Esophagus (tissue), 2 donors: ENCODE results near the gene CLTA. TPM values are rescaled to one million over a fixed set of nuclear protein-coding genes. Genes with fewer than 3 reads are reported as not detected.
"Not testable (repeated sequence)": the region's sequence is repeated elsewhere in the genome, so short reads cannot be mapped to it uniquely, and the experiment has no call there.

Experiments used
- H3K27ac ChIP-seq, 2 donors: one replicate each; pipeline ENCODE4 v1.5.1; 2013; ENCODE audit warnings: low read depth in 2 of 2, mild to moderate bottlenecking in 2 of 2, inconsistent platforms in 1 of 2, low read length in 1 of 2, moderate library complexity in 1 of 2
- H3K27me3 ChIP-seq, 2 donors: one replicate each; pipeline ENCODE4 v1.6.1; 2013; ENCODE audit warnings: low read length in 2 of 2, control low read depth in 1 of 2, mild to moderate bottlenecking in 1 of 2; ENCODE audit not compliant: insufficient read depth in 2 of 2, control insufficient read depth in 1 of 2
- H3K36me3 ChIP-seq, 2 donors: one replicate each; pipeline ENCODE4 v1.6.1; 2013; ENCODE audit warnings: low read length in 1 of 2; ENCODE audit not compliant: control insufficient read depth in 2 of 2, insufficient read depth in 2 of 2
- H3K4me1 ChIP-seq, 2 donors: one replicate each; pipeline ENCODE4 v1.6.1; 2013; ENCODE audit warnings: low read length in 1 of 2; ENCODE audit not compliant: control insufficient read depth in 2 of 2, insufficient read depth in 2 of 2
- H3K4me3 ChIP-seq, 2 donors: one replicate each; pipeline ENCODE4 v1.5.1; 2013; ENCODE audit warnings: low read length in 2 of 2, mild to moderate bottlenecking in 2 of 2, low read depth in 1 of 2, moderate library complexity in 1 of 2
- H3K9me3 ChIP-seq, 2 donors: one replicate each; pipeline ENCODE4 v1.6.1; 2013; ENCODE audit warnings: mild to moderate bottlenecking in 2 of 2, low read depth in 1 of 2, low read length in 1 of 2, moderate library complexity in 1 of 2; ENCODE audit not compliant: control insufficient read depth in 2 of 2, insufficient read depth in 1 of 2
- WGBS, 2 donors: extraction: QIAGEN DNeasy Blood & Tissue Kit; methylation state at CpG; one replicate each; pipeline ENCODE4 v1.1.7; 2013; 5-methylcytosine and 5-hydroxymethylcytosine counted together
- polyA plus RNA-seq, 2 donors: library from polyadenylated mRNA; stranded (reverse); fragments of 200-250 nt; gene quantifications; one replicate each; pipeline ENCODE4 v1.2.3, GENCODE V29; 2013
- donor health status: healthy with polysubstance abuse.
- donor health status: Bipolar disorder and iron deficiency.

CLTA gene
- polyA plus RNA-seq, 2 donors = 93.2 to 202 TPM

DNA sequence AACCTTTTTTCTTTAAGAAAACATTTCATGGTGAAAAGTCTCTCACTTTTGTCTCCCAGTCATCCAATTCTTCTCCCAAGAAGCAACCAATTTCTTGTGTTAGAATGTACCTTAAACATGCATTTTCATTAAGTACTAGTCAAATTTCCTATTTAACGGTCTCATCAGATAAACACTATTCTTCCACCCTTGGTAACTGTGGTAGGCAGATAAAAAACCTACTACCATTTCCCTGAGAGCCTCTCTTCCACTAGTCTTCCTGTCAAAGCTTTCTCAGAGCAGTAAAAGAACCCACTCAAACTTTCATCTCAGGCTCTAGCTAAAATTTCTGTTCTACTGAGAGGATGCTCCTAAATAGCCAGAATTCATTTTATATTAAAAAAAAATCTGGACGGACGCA is 56.6 kb downstream of the CLTA start:
- Histone ChIP-seq H3K4me1 (no peaks in the 10 kb centered on the region), H3K9me3 (no peaks in the 10 kb centered on the region), H3K27me3 (no peaks in the 10 kb centered on the region), H3K4me3 (no peak overlapping the region), H3K36me3 (peaks cover 7% of the 10 kb centered on the region in 2 donors), H3K27ac (no peak overlapping the region)
- 92 to 95% methylated on average over 3 of the region's 3 CpGs for WGBS, 2 donors

DNA sequence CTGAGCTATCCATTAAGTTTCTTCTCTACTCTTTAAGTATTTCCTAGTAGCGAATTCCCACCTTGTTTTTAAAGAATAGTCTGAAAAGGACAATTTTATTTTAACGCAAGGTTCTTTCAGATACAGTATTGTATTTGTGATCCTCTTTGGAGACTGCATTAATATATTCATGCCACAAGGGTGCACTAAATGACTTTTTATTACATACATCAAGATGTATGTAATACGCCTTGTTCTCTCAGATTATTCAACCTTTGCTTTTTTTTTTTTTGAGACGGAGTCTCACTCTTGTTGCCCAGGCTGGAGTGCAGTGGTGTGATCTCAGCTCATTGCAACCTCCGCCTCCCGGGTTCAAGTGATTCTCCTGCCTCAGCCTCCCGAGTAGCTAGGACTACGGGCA is 57.3 kb downstream of the CLTA start:
- not testable (repeated sequence) for H3K4me1 ChIP-seq, H3K36me3 ChIP-seq, H3K9me3 ChIP-seq, H3K4me3 ChIP-seq, H3K27me3 ChIP-seq, H3K27ac ChIP-seq
- WGBS, 2 donors = 66 to 67% methylated on average over 8 of the region's 8 CpGs

DNA sequence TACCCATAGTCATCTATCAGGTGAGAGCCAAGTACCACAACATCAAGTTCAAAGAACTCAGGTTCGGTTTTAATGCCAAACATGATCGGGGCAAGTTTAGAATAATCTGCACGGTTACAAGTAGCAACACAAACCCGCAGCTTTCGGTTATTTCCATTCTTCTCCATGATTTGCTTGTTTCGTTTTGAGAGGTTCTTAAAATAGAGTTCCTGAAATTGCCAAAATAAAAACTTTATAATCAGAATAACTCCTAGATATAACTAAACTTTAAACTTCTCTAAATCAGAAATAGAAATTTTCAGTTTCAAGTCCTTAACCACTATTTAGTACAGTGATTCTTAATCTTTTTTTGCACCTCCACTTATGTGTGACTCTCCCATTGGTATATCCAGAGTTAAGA is 58.5 kb downstream of the CLTA start:
- Histone ChIP-seq H3K4me3 (no peak overlapping the region), H3K27ac (no peak overlapping the region), H3K9me3 (no peaks in the 10 kb centered on the region), H3K36me3 (peaks cover 4 to 7% of the 10 kb centered on the region in 2 donors), H3K27me3 (no peaks in the 10 kb centered on the region), H3K4me1 (no peaks in the 10 kb centered on the region)
- WGBS, 2 donors = 60 to 78% methylated on average over 6 of the region's 6 CpGs

DNA sequence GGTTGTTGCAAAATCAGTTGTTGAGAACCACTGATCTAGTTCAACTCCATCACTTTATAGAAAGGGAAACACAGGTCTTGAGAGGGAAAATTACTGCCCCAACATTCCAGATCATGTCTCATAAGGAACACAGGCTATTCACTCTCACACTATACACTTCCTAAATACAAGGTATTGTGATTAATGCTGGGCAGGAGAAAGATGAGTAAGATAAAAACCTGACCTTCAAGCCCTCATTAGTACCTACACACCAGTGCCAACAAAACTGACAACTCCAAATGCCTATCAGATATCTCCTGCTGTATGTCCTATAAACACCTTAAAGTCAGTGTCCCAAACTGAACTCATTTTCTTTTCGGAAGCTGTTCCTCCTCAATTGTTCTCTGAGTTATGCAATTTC is 59.4 kb downstream of the CLTA start:
- Histone ChIP-seq H3K4me1 (no peaks in the 10 kb centered on the region), H3K9me3 (no peaks in the 10 kb centered on the region), H3K36me3 (peaks cover 4 to 7% of the 10 kb centered on the region in 2 donors), H3K4me3 (no peak overlapping the region), H3K27me3 (no peaks in the 10 kb centered on the region), H3K27ac (no peak overlapping the region)
- 63 to 83% methylated on average over 1 of the region's 1 CpG for WGBS, 2 donors

DNA sequence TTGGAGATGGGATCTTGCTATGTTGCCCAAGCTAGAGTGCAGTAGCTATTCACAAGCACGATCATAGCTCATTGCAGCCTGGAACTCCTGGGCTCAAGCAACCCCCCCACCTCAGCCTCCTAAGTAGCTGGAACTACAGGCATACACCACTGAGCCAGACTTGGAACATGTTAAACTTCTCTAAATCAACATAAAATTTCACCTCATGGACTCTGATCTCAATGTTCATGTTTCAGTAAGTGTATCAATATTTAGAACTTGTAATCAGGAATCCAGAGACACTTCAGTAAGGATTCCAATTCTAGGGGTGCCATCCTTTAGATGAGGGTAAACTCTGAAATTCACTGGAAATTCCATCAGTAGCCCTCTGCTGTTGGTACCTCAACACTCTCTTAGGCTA is 60.7 kb downstream of the CLTA start:
- no peak overlapping the region for H3K4me3 ChIP-seq
- H3K9me3 ChIP-seq = no peaks in the 10 kb centered on the region
- no peaks in the 10 kb centered on the region for H3K27me3 ChIP-seq
- H3K4me1 ChIP-seq = no peaks in the 10 kb centered on the region
- no peak overlapping the region for H3K27ac ChIP-seq
- 91 to 96% methylated on average over 1 of the region's 1 CpG for WGBS, 2 donors
- H3K36me3 ChIP-seq = no peaks in the 10 kb centered on the region

DNA sequence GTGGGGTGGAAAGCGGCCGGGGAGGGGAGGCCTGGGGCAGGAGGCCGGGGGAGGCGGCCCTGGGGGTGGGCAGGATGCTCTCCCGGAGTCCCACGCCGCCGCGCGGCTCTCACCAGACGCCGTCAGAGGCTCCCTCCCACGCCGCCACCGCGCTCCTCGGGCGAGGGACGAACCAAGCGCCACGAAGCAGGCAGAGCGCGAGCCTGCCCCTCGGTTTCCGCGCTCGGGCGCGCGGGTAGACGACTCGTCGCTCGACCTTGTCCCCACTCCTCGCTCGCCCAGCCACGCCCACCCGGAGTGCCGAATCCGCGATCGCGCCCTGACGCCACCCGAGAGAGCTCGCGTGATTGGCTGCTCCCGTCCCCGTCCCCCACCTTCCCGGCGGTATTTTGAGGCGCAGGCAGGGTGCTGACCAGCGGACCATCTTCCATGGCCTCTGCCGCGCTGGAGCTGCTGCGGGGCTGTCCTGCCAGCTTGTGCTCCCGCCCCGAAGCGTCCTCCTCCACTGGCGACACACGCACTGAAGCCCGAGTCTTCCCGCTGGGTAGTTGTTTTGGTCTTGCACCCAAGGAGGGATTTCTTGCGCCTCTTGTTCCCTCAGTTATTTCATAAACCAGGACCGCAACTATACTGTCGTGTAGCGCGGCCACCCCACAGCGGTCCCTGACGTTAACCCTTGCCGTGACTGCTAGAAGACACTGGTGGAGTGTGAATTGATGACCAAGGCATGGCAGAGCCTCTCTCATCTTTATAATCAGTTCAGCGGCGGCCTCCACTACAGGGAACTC is 67.7 kb downstream of the CLTA start, which contains the start of gene GNE:
GNE (minus strand) TSS at position 241 of the 788 bp plus-strand sequence. CDS start 9,093 bp downstream, outside the sequence.
- Histone ChIP-seq H3K9me3 (no peaks in the 10 kb centered on the region), H3K4me3 (peak within 1 kb of the TSS; percentile 68 to 73), H3K27ac (peak within 1 kb of the TSS; percentile 97 to 98), H3K36me3 (no peaks in the 10 kb centered on the region), H3K27me3 (no peaks in the 10 kb centered on the region), H3K4me1 (no peaks in the 10 kb centered on the region)
- WGBS, 2 donors = 2% methylated on average over 55 to 73 of the region's 73 CpGs

DNA sequence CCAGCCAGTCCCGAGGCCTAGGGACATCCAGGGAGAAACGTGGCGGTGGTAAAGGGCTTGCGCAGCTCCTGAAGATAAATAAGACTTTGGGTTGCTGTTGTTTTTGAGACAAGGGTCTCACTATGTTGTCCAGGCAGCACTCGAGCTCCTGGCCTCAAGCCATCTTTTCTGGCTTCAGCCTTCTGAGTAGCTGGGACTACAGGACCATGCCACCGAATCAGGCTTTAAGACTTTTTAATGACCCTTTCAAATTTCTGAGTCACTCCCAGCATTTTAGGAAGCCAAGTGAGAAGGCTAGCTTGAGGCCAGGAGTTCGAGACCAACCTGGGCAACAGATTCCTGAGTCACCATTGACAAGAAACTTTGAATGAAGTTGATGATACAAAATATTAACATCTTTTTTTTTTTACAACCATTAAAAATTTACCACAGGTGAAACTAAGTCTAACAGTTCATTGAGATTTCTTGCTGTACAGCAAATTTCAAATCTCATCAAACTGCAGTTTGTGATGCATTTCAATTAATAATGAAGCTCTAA is 68.3 kb downstream of the CLTA start:
- Histone ChIP-seq H3K4me1 (no peaks in the 10 kb centered on the region), H3K27me3 (no peaks in the 10 kb centered on the region), H3K9me3 (no peaks in the 10 kb centered on the region), H3K27ac (peak overlapping the region; percentile 97 to 98), H3K36me3 (no peaks in the 10 kb centered on the region), H3K4me3 (peak overlapping the region; percentile 68 to 73)
- WGBS, 2 donors = 47 to 53% methylated on average over 7 of the region's 7 CpGs

Other genes with a start within 250 kb of the CLTA start
- not detected for gene OR2S2, start 232.8 kb upstream of the CLTA start, polyA plus RNA-seq
- 1 to 10 TPM; 1.0 to 1.5 TPM for gene RECK, start 154.0 kb upstream of the CLTA start, polyA plus RNA-seq
- 1 to 10 TPM; 3.7 to 8.0 TPM for gene GLIPR2, start 54.2 kb upstream of the CLTA start, polyA plus RNA-seq
- gene CCIN, start 21.5 kb upstream of the CLTA start, polyA plus RNA-seq = not detected
- 10 to 100 TPM in 1 of 2 donors, 1 to 10 TPM in 1; 4.8 to 13.0 TPM for gene GNE, start 67.5 kb downstream of the CLTA start, polyA plus RNA-seq
- 1 to 10 TPM; 5.0 to 7.7 TPM for gene RNF38, start 209.3 kb downstream of the CLTA start, polyA plus RNA-seq